Neural progenitor cell (in vitro differentiated cells): ENCODE data around the gene CRACR2B. TPM values are rescaled to one million over a fixed set of nuclear protein-coding genes. Genes with fewer than 3 reads are reported as not detected.

ENCODE experiments used
- DNase-seq: peaks from one replicate; pipeline ENCODE4 v3.0.0-alpha.2; 2016; ENCODE audit warnings: low spot score
- H2AFZ ChIP-seq: fragments of 200-600 bp; sonication (generic); replicated peaks from 2 replicates; pipeline ENCODE4 v1.6.1; 2016; ENCODE audit warnings: antibody characterized with exemption
- H3F3A ChIP-seq: fragments of 200-600 bp; sonication (generic); 2 replicates; pipeline ENCODE4 v1.6.1; 2016; ENCODE audit warnings: antibody characterized with exemption, low read depth
- H3K27ac ChIP-seq: fragments of 200-600 bp; sonication (generic); 2 replicates; pipeline ENCODE4 v1.5.1; 2016; ENCODE audit warnings: mild to moderate bottlenecking
- H3K27me3 ChIP-seq: fragments of 200-600 bp; sonication (generic); 2 replicates; pipeline ENCODE4 v1.6.1; 2016; ENCODE audit warnings: mild to moderate bottlenecking, moderate library complexity
- H3K36me3 ChIP-seq: fragments of 200-600 bp; sonication (generic); 2 replicates; pipeline ENCODE4 v1.5.1; 2016
- H3K4me1 ChIP-seq: fragments of 200-600 bp; sonication (generic); 2 replicates; pipeline ENCODE4 v1.6.1; 2016; ENCODE audit warnings: mixed run types
- H3K4me2 ChIP-seq: fragments of 200-600 bp; sonication (generic); 2 replicates; pipeline ENCODE4 v1.6.1; 2016
- H3K4me3 ChIP-seq: fragments of 200-600 bp; sonication (generic); 2 replicates; pipeline ENCODE4 v1.5.1; 2016
- H3K79me2 ChIP-seq: fragments of 200-600 bp; sonication (generic); 2 replicates; pipeline ENCODE4 v1.6.1; 2016; ENCODE audit warnings: low read depth
- H3K9ac ChIP-seq: fragments of 200-600 bp; sonication (generic); 2 replicates; pipeline ENCODE4 v1.6.1; 2016
- H3K9me3 ChIP-seq: fragments of 200-600 bp; sonication (generic); 2 replicates; pipeline ENCODE4 v1.5.1; 2016; ENCODE audit warnings: low read depth
- H4K20me1 ChIP-seq: fragments of 200-600 bp; sonication (generic); 2 replicates; pipeline ENCODE4 v1.6.1; 2016; ENCODE audit warnings: low read depth
- H3K27ac Mint-ChIP-seq: 3 replicates; pipeline ENCODE4 v1.8.0; 2021; ENCODE audit warnings: mixed read lengths
- H3K27me3 Mint-ChIP-seq: 2 replicates; pipeline ENCODE4 v1.8.0; 2022; ENCODE audit warnings: low read depth, mild to moderate bottlenecking, inconsistent platforms, moderate library complexity, mixed read lengths; ENCODE audit not compliant: insufficient read depth
- H3K36me3 Mint-ChIP-seq: 3 replicates; pipeline ENCODE4 v1.8.0; 2021; ENCODE audit warnings: mixed read lengths
- H3K4me1 Mint-ChIP-seq: 3 replicates; pipeline ENCODE4 v1.8.0; 2021; ENCODE audit warnings: mixed read lengths
- H3K4me3 Mint-ChIP-seq: 3 replicates; pipeline ENCODE4 v1.8.0; 2021; ENCODE audit warnings: mild to moderate bottlenecking, moderate library complexity, mixed read lengths
- H3K9me3 Mint-ChIP-seq: 3 replicates; pipeline ENCODE4 v1.8.0; 2020; ENCODE audit warnings: mixed read lengths
- CTCF ChIP-seq: fragments of 200-600 bp; sonication (generic); IDR thresholded peaks from 2 replicates; pipeline ENCODE4 v1.5.1; 2017; ENCODE audit warnings: antibody characterized with exemption, mild to moderate bottlenecking
- EZH2 ChIP-seq: fragments of 200-600 bp; sonication (generic); IDR thresholded peaks from 2 replicates; pipeline ENCODE4 v1.6.1; 2017; ENCODE audit warnings: antibody characterized with exemption, mild to moderate bottlenecking, moderate library complexity
- EZH2phosphoT487 ChIP-seq: fragments of 200-600 bp; sonication (generic); IDR thresholded peaks from 2 replicates; pipeline ENCODE4 v1.6.1; 2017; ENCODE audit warnings: antibody characterized with exemption
- total RNA-seq: library from RNA; depleted of rRNA; stranded (reverse); fragments of >200 nt; gene quantifications from 2 replicates; pipeline ENCODE4 v1.2.3, GENCODE V29; 2015; ENCODE audit warnings: low replicate concordance

The CRACR2B gene
- total RNA-seq, 1 donor from 2014 or later: 3.9 TPM

- Histone ChIP-seq H4K20me1 (peaks cover 65% of the 10 kb centered on the region), H3K9ac (no peak overlapping the region), H3K4me2 (peak overlapping the region; percentile 80), H3K36me3 (no peaks in the 10 kb centered on the region), H2AFZ (no peak overlapping the region), H3K27me3 (peaks cover 62% of the 10 kb centered on the region), H3F3A (peaks cover 60% of the 10 kb centered on the region), H3K4me1 (peaks cover 54% of the 10 kb centered on the region), H3K27ac (no peak overlapping the region), H3K9me3 (no peaks in the 10 kb centered on the region), H3K4me3 (peak overlapping the region; percentile 45), H3K79me2 (no peaks in the 10 kb centered on the region)
- peak; percentile 49 for DNase-seq
- peaks cover 44% of the 10 kb centered on the region for H3K4me1 Mint-ChIP-seq
- H3K27me3 Mint-ChIP-seq: peaks cover 37% of the 10 kb centered on the region
- H3K27ac Mint-ChIP-seq: no peak overlapping the region
- H3K9me3 Mint-ChIP-seq: no peaks in the 10 kb centered on the region
- no peak for TF ChIP-seq EZH2
- TF ChIP-seq CTCF: no peak
- TF ChIP-seq EZH2phosphoT487: no peak
- H3K4me3 Mint-ChIP-seq: peak overlapping the region; percentile 81
- H3K36me3 Mint-ChIP-seq: no peaks in the 10 kb centered on the region
These were observed 3.6 kb downstream of the CRACR2B start for GRCh38 chr11:831118-831864.

- H3K4me3 ChIP-seq: peak overlapping the region; percentile 87
- peaks cover 68% of the 10 kb centered on the region for H4K20me1 ChIP-seq
- no peak overlapping the region for H3K27ac ChIP-seq
- H3K27me3 ChIP-seq: peaks cover 55% of the 10 kb centered on the region
- TF ChIP-seq EZH2phosphoT487 (no peak), EZH2 (no peak), CTCF (no peak)
- H3K9ac ChIP-seq: no peak overlapping the region
- Mint-ChIP-seq H3K36me3 (no peaks in the 10 kb centered on the region), H3K4me3 (peak overlapping the region; percentile 81), H3K4me1 (peaks cover 40% of the 10 kb centered on the region), H3K27ac (peak overlapping the region; percentile 33), H3K27me3 (peaks cover 32% of the 10 kb centered on the region), H3K9me3 (no peaks in the 10 kb centered on the region)
- H3K79me2 ChIP-seq: no peaks in the 10 kb centered on the region
- H3F3A ChIP-seq: peaks cover 52% of the 10 kb centered on the region
- H3K4me1 ChIP-seq: peaks cover 50% of the 10 kb centered on the region
- DNase-seq: no peak
- peak overlapping the region; percentile 80 for H3K4me2 ChIP-seq
- peak overlapping the region; percentile 30 for H2AFZ ChIP-seq
- no peaks in the 10 kb centered on the region for H3K36me3 ChIP-seq
- H3K9me3 ChIP-seq: no peaks in the 10 kb centered on the region
These were observed 4.3 kb downstream of the CRACR2B start for GRCh38 chr11:831961-832528.

GRCh38 chr11:832529-833113, 4.9 kb downstream of the CRACR2B start, which contains the start of gene CD151:
TSS of gene CD151 (plus strand) at chr11:832952. CDS start at chr11:836070, 3,118 bp downstream.
- H3K9me3 Mint-ChIP-seq: no peaks in the 10 kb centered on the region
- Histone ChIP-seq H3K9ac (peak within 1 kb of the TSS; percentile 56), H3K79me2 (no peaks in the 10 kb centered on the region), H3K4me2 (peak within 1 kb of the TSS; percentile 80), H3K9me3 (no peaks in the 10 kb centered on the region), H3K27ac (no peak within 1 kb of the TSS), H3K27me3 (peaks cover 49% of the 10 kb centered on the region), H3K36me3 (no peaks in the 10 kb centered on the region), H3K4me1 (peaks cover 46% of the 10 kb centered on the region), H3F3A (peaks cover 46% of the 10 kb centered on the region), H3K4me3 (peak within 1 kb of the TSS; percentile 87), H4K20me1 (peaks cover 70% of the 10 kb centered on the region), H2AFZ (peak within 1 kb of the TSS; percentile 30)
- TF ChIP-seq EZH2phosphoT487 (no peak), EZH2 (no peak), CTCF (no peak)
- no peaks in the 10 kb centered on the region for H3K36me3 Mint-ChIP-seq
- peak within 1 kb of the TSS; percentile 85 for H3K4me3 Mint-ChIP-seq
- peak; percentile 87 for DNase-seq
- H3K27ac Mint-ChIP-seq: peak within 1 kb of the TSS; percentile 33
- H3K4me1 Mint-ChIP-seq: peaks cover 38% of the 10 kb centered on the region
- H3K27me3 Mint-ChIP-seq: peaks cover 32% of the 10 kb centered on the region
